HCT116 (cell line): ENCODE measurements around the gene SHISAL1. TPM values are rescaled to one million over a fixed set of nuclear protein-coding genes. Genes with fewer than 3 reads are reported as not detected.

ENCODE experiments used
- ATAC-seq: fragments of 200-7000 bp; cut with Tn5 transposase; 2 replicates; pipeline ENCODE4 v1.9.1; 2020; ENCODE audit warnings: mild to moderate bottlenecking, moderate library complexity
- BruUV-seq: library from RNA; stranded (reverse); fragments of 400-500 nt; replicated peaks from 2 replicates; lab custom pipeline; 2021; lab: Mats Ljungman, UMichigan
- CTCF ChIA-PET: fragments of 300-600 bp; sonication (Branson Sonifier 250); formaldehyde crosslinking; loops from one replicate; lab custom pipeline; 2021; ENCODE audit warnings: antibody characterized with exemption; lab: Charles Lee
- POLR2A ChIA-PET: fragments of 300-600, 350-600 bp; sonication (Branson Sonifier 250); formaldehyde crosslinking; loops from one replicate; lab custom pipeline; 2021; ENCODE audit warnings: antibody characterized with exemption; lab: Charles Lee
- RAD21 ChIA-PET, 2 experiments: fragments of 300-600 bp; sonication (Branson Sonifier 250); formaldehyde crosslinking; loops; one replicate each; lab custom pipeline; 2023; ENCODE audit warnings: low total read pairs in 2 of 2; ENCODE audit not compliant: uncharacterized antibody in 2 of 2, unreplicated experiment in 2 of 2, low non-redundant PET in 1 of 2; lab: Charles Lee
- DNase-seq: peaks from one replicate; pipeline ENCODE4 v3.0.0-alpha.2; 2010; ENCODE audit warnings: low read depth, low spot score
- H2AFZ ChIP-seq: fragments of 200-600 bp; shearing (Covaris generic), sonication (generic); 2 replicates; pipeline ENCODE4 v1.6.1; 2017; ENCODE audit warnings: low read depth, mixed run types, mixed read lengths, antibody characterized with exemption, low read length; ENCODE audit not compliant: poor library complexity, severe bottlenecking
- H3K27ac ChIP-seq: 2 replicates; pipeline ENCODE4 v1.5.1; 2012; ENCODE audit warnings: low read depth, low read length
- H3K27me3 ChIP-seq: fragments of 200-600 bp; sonication (generic); 2 replicates; pipeline ENCODE4 v1.6.1; 2016; ENCODE audit warnings: mixed run types, low read length, mixed read lengths; ENCODE audit not compliant: insufficient read depth
- H3K36me3 ChIP-seq, 2 experiments: fragments of 200-500 bp in 1 of 2; fragments of 200-600 bp in 1 of 2; sonication (Bioruptor generic) in 1 of 2; sonication (generic) in 1 of 2; 2 replicates each; pipeline versions ENCODE4 v1.5.1 to v1.6.1; 2014 to 2016; ENCODE audit warnings: low read length in 2 of 2, inconsistent platforms in 1 of 2, mixed read lengths in 1 of 2, mixed run types in 1 of 2; ENCODE audit not compliant: insufficient read depth in 2 of 2, control insufficient read depth in 1 of 2
- H3K4me1 ChIP-seq, 2 experiments: fragments of 200-600 bp in 1 of 2; sonication (generic) in 1 of 2; 2 replicates each; pipeline versions ENCODE4 v1.5.1 to v1.6.1; 2012 to 2017; ENCODE audit warnings: low read length in 2 of 2, inconsistent platforms in 1 of 2, mild to moderate bottlenecking in 1 of 2, mixed read lengths in 1 of 2, mixed run types in 1 of 2, moderate library complexity in 1 of 2; ENCODE audit not compliant: insufficient read depth in 2 of 2, control insufficient read depth in 1 of 2
- H3K4me2 ChIP-seq: fragments of 200-600 bp; sonication (generic); 2 replicates; pipeline ENCODE4 v1.6.1; 2017; ENCODE audit warnings: mixed run types, low read length, mixed read lengths
- H3K4me3 ChIP-seq, 2 experiments: fragments of 200-600 bp in 1 of 2; sonication (generic) in 1 of 2; replicated peaks in 1 of 2; 2 replicates each; pipeline ENCODE4 v1.5.1; 2011 to 2016; ENCODE audit warnings: low read length in 2 of 2, control low read depth in 1 of 2, low read depth in 1 of 2, mild to moderate bottlenecking in 1 of 2, mixed read lengths in 1 of 2, mixed run types in 1 of 2
- H3K79me2 ChIP-seq: fragments of 200-600 bp; sonication (generic); 2 replicates; pipeline ENCODE4 v1.6.1; 2017; ENCODE audit warnings: mild to moderate bottlenecking, mixed run types, low read length, moderate library complexity, mixed read lengths; ENCODE audit not compliant: insufficient read depth
- H3K9ac ChIP-seq: fragments of 200-600 bp; sonication (generic); 2 replicates; pipeline ENCODE4 v1.6.1; 2016; ENCODE audit warnings: low read length, mixed read lengths
- H3K9me2 ChIP-seq: fragments of 200-600 bp; sonication (generic), shearing (Covaris generic); 2 replicates; pipeline ENCODE4 v1.6.1; 2017; ENCODE audit warnings: mixed run types, mild to moderate bottlenecking, moderate library complexity; ENCODE audit not compliant: insufficient read depth
- H3K9me3 ChIP-seq, 2 experiments: fragments of 200-500 bp in 1 of 2; fragments of 200-600 bp in 1 of 2; sonication (Bioruptor generic) in 1 of 2; sonication (generic) in 1 of 2; 2 replicates each; pipeline ENCODE4 v1.6.1; 2014 to 2017; ENCODE audit warnings: low read length in 2 of 2, mixed read lengths in 2 of 2, inconsistent platforms in 1 of 2, low read depth in 1 of 2, mild to moderate bottlenecking in 1 of 2, mixed run types in 1 of 2, moderate library complexity in 1 of 2; ENCODE audit not compliant: control insufficient read depth in 1 of 2, insufficient read depth in 1 of 2
- H4K20me1 ChIP-seq: fragments of 200-600 bp; sonication (generic), shearing (Covaris generic); 2 replicates; pipeline ENCODE4 v1.6.1; 2017; ENCODE audit warnings: mixed run types, mild to moderate bottlenecking, moderate library complexity; ENCODE audit not compliant: insufficient read depth
- CBX3 ChIP-seq: IDR thresholded peaks from 2 replicates; pipeline ENCODE4 v1.6.1; 2012; ENCODE audit warnings: low read depth
- CEBPB ChIP-seq: IDR thresholded peaks from 2 replicates; pipeline ENCODE4 v1.6.1; 2012; ENCODE audit warnings: low read depth
- POLR2AphosphoS5 ChIP-seq: IDR thresholded peaks from 2 replicates; pipeline ENCODE4 v1.6.1; 2011; ENCODE audit warnings: mild to moderate bottlenecking, low read depth, low read length, moderate library complexity
- SP1 ChIP-seq: IDR thresholded peaks from 2 replicates; pipeline ENCODE4 v1.6.1; 2012; ENCODE audit warnings: low read depth
- SRF ChIP-seq: IDR thresholded peaks from 2 replicates; pipeline ENCODE4 v1.6.1; 2012; ENCODE audit warnings: low read depth
- TCF7L2 ChIP-seq: IDR thresholded peaks from 2 replicates; pipeline ENCODE4 v1.7.0; 2011; ENCODE audit warnings: borderline replicate concordance, inconsistent platforms; ENCODE audit not compliant: insufficient read depth, insufficient read length; ENCODE audit errors: extremely low read depth
- ZFX ChIP-seq: fragments of 450-650 bp; IDR thresholded peaks from 2 replicates; pipeline ENCODE4 v1.6.1; 2017
- ZNF274 ChIP-seq: fragments of 200-500 bp; sonication (Bioruptor generic); IDR thresholded peaks from 2 replicates; pipeline ENCODE4 v1.6.1; 2014; ENCODE audit warnings: mild to moderate bottlenecking, low read depth, low read length, inconsistent platforms
- intact Hi-C: fragments of 100-400 bp; cut with micrococcal nuclease; formaldehyde crosslinking; loops from 2 replicates; pipeline ENCODE4 v1.10.0; 2022
- total RNA-seq: library from RNA; stranded (reverse); gene quantifications from one replicate; pipeline ENCODE4 v1.2.1, GENCODE V29; 2021; ENCODE audit not compliant: unreplicated experiment
- TF ChIP-seq, protein P1 (sequence below): IDR thresholded peaks from 2 replicates; pipeline ENCODE4 v1.6.1; 2012
- TF ChIP-seq, protein P2 (sequence below), 3 experiments: fragments of 200-600 bp in 1 of 3; sonication (generic) in 1 of 3; IDR thresholded peaks in 2 of 3; conservative IDR thresholded peaks in 1 of 3; 2 replicates each; pipeline ENCODE4 v1.5.1; 2012 to 2017; ENCODE audit warnings: low read depth in 2 of 3, low read length in 2 of 3, antibody characterized with exemption in 1 of 3, borderline replicate concordance in 1 of 3, control low read depth in 1 of 3, mild to moderate bottlenecking in 1 of 3, mixed read lengths in 1 of 3, mixed run types in 1 of 3, moderate library complexity in 1 of 3; ENCODE audit not compliant: insufficient read depth in 1 of 3

The SHISAL1 gene
- total RNA-seq, 1 experiment from 2014 or later = not detected

DNA sequence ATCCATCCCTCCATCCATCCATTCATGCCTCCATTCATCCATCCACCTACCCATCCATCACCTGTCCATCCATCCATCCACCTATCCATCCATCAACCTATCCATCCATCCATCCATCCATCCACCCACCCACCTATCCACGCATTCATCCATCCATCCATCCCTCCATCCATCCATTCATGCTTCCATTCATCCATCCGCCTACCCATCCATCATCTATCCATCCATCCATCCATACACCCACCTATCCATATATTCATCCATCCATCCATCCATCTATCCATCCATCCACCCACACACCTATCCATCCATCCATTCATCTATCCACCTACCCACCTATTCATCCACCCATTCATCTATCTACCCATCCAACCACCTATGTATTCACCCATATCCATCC is 118.2 kb downstream of the SHISAL1 start:
- Histone ChIP-seq H3K4me2 (no peak overlapping the region), H3K4me3 (no peak overlapping the region), H4K20me1 (no peaks in the 10 kb centered on the region), H3K27me3 (peaks cover 32% of the 10 kb centered on the region), H3K9ac (no peak overlapping the region), H3K36me3 (no peaks in the 10 kb centered on the region), H3K79me2 (no peaks in the 10 kb centered on the region), H2AFZ (no peak overlapping the region), H3K4me1 (peaks cover 4 to 16% of the 10 kb centered on the region in 2 experiments; a peak in 3 of 4 replicates), H3K9me2 (no peaks in the 10 kb centered on the region)
- ChIA-PET POLR2A (no interaction called here), RAD21 (no interaction called here)
- no TSS peak for BruUV-seq
- no peak for ATAC-seq
- intact Hi-C loops = no loop called here
- no peak for TF ChIP-seq CEBPB
- TF ChIP-seq CBX3 = no peak
- TF ChIP-seq POLR2AphosphoS5 = no peak
- TF ChIP-seq TCF7L2 = no peak
- TF ChIP-seq ZNF274 = no peak
- no peak for TF ChIP-seq SP1
- TF ChIP-seq, protein P1, sequence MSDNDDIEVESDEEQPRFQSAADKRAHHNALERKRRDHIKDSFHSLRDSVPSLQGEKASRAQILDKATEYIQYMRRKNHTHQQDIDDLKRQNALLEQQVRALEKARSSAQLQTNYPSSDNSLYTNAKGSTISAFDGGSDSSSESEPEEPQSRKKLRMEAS = no peak
- TF ChIP-seq, protein P2, sequence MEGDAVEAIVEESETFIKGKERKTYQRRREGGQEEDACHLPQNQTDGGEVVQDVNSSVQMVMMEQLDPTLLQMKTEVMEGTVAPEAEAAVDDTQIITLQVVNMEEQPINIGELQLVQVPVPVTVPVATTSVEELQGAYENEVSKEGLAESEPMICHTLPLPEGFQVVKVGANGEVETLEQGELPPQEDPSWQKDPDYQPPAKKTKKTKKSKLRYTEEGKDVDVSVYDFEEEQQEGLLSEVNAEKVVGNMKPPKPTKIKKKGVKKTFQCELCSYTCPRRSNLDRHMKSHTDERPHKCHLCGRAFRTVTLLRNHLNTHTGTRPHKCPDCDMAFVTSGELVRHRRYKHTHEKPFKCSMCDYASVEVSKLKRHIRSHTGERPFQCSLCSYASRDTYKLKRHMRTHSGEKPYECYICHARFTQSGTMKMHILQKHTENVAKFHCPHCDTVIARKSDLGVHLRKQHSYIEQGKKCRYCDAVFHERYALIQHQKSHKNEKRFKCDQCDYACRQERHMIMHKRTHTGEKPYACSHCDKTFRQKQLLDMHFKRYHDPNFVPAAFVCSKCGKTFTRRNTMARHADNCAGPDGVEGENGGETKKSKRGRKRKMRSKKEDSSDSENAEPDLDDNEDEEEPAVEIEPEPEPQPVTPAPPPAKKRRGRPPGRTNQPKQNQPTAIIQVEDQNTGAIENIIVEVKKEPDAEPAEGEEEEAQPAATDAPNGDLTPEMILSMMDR (IDR thresholded peaks at IDR 0.05 in 2 of 3, conservative IDR thresholded peaks at IDR 0.05 in 1 of 3; ENCODE audit: borderline replicate concordance in 1 of 3, insufficient read depth in 1 of 3, low read depth in 2 of 3, low read length in 2 of 3) = no peak
- no peak for TF ChIP-seq SRF
- no peak for TF ChIP-seq ZFX
- TF ChIP-seq, all 23 proteins: peak for 0
- CTCF ChIA-PET = no interaction called here
- DNase-seq = no peak
- no peaks in the 10 kb centered on the region for H3K9me3 ChIP-seq
- H3K27ac ChIP-seq = no peak overlapping the region

Other genes starting within 250 kb of the SHISAL1 start
- 0.57 TPM for gene PARVG, start 132.0 kb downstream of the SHISAL1 start, total RNA-seq
- gene RTL6, start 185.3 kb upstream of the SHISAL1 start, total RNA-seq = 22.9 TPM